NCI-H82 treated with DMSO at 0.1 percent for 48 hours (cell line): ENCODE data around the gene PRRT2.
"Not testable (repeated sequence)": the region's sequence is repeated elsewhere in the genome, so short reads cannot be mapped to it uniquely, and the experiment has no call there.

ENCODE experiments used
- DNase-seq: peaks from one replicate; lab custom pipeline; 2025; ENCODE audit not compliant: unreplicated experiment; lab: John Stamatoyannopoulos, UW

The PRRT2 gene

GRCh38 chr16:29831490-29831889 lies 19.5 kb downstream of the PRRT2 start:
- DNase-seq, result no peak

- not testable (repeated sequence) for DNase-seq
Observed at GRCh38 chr16:29833219-29833618, 21.2 kb downstream of the PRRT2 start.

DNA sequence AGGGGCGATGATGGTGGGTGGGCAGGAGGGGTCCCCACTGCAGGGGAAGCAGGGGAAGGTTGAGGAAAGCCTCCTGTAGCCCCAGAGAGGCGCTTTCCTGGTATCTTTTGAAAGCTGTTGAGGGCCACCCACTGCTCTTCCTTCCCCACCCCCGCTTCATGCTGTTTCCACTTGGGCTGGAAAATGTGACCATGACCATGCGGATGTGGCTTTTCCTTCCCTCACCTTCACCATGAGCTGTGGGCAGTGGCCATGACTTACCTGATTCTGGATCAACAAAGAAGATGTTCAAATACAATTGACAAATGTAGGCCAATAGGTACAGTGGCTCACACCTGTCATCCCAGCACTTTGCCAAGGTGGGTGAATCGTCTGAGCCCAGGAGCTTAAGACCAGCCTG lies 22.1 kb downstream of the PRRT2 start:
- DNase-seq, result no peak

DNA sequence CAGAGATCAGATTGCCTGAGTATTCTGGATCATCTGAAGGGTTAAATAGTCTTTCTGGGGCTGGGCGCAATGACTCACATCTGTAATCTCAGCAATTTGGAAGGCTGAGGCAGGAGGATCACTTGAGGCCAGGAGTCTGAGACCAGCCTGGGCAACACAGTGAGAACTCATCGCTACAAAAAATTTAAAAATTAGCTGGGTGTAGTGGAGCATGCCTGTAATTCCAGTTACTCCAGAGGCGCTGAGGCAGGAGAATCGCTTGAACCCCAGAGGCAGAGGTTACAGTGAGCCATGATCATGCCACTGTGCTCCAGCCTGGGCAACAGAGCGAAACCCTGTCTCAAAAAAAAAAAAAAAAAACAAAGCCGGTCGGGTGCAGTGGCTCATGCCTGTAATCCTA lies 23.9 kb downstream of the PRRT2 start:
- DNase-seq, result no peak

DNA sequence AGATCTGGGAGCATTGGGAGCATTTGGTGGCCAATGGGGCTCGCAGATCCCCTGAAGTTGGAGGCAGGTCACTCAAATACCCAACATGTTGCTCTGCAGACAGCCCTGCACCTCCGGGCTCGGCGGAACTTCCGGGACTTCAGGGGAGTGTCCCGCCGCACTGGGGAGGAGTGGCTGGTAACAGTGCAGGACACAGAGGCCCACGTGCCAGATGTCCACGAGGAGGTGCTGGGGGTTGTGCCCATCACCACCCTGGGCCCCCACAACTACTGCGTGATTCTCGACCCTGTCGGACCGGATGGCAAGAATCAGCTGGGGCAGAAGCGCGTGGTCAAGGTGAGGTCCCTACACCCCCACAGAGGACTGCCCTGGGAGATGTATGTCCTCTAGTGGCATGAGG lies 24.6 kb downstream of the PRRT2 start:
- no peak for DNase-seq

GRCh38 chr16:29837841-29838240 lies 25.8 kb downstream of the PRRT2 start:
- no peak for DNase-seq

- DNase-seq, result no peak
Observed at GRCh38 chr16:29839822-29840221, 27.8 kb downstream of the PRRT2 start.

GRCh38 chr16:29840240-29840639 lies 28.2 kb downstream of the PRRT2 start:
- no peak for DNase-seq

DNA sequence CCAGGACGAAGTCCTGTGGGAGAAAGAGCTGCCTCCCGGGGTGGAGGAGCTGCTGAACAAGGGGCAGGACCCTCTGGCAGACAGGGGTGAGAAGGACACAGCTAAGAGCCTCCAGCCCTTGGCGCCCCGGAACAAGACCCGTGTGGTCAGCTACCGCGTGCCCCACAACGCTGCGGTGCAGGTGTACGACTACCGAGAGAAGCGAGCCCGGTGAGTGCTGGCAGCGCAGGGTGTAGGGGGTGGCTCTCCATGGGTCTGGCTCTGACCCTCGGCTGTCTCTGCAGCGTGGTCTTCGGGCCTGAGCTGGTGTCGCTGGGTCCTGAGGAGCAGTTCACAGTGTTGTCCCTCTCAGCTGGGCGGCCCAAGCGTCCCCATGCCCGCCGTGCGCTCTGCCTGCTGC lies 29.6 kb downstream of the PRRT2 start:
- DNase-seq, result no peak

- DNase-seq, result no peak
Observed at GRCh38 chr16:29842732-29843346, 30.8 kb downstream of the PRRT2 start.

- DNase-seq, result no peak
Observed at GRCh38 chr16:29843931-29844330, 31.9 kb downstream of the PRRT2 start.

DNA sequence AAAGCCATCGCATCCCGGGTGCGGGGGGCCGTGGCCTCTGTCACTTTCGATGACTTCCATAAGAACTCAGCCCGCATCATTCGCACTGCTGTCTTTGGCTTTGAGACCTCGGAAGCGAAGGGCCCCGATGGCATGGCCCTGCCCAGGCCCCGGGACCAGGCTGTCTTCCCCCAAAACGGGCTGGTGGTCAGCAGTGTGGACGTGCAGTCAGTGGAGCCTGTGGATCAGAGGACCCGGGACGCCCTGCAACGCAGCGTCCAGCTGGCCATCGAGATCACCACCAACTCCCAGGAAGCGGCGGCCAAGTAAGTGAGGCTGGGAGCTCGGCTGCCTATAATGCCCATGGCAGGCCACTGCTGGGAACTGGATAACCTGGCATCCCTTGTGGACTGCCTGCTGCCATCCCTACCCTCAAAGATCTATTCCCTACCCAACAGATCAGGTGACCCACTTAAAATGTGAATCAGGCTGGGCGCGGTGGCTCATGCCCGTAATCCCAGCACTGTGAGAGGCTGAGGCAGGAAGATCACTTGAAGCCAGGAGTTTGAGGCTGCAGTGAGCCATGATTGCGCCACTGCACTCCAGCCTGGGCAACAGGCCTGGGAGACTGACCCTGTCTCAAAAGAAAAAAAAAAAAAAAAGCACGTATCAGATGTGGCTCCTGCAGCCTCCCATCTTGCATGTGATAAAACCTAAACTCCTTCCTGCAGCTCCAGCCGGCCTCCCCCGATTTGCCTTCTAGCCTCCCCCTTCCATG lies 32.8 kb downstream of the PRRT2 start:
- DNase-seq, result no peak

GRCh38 chr16:29845656-29846055 lies 33.7 kb downstream of the PRRT2 start:
- DNase-seq, result no peak

GRCh38 chr16:29848420-29849297 lies 36.7 kb downstream of the PRRT2 start:
- DNase-seq, result no peak

GRCh38 chr16:29849505-29849904 lies 37.5 kb downstream of the PRRT2 start:
- no peak for DNase-seq

- DNase-seq, result no peak
Observed at GRCh38 chr16:29850998-29851397, 39.0 kb downstream of the PRRT2 start.

DNA sequence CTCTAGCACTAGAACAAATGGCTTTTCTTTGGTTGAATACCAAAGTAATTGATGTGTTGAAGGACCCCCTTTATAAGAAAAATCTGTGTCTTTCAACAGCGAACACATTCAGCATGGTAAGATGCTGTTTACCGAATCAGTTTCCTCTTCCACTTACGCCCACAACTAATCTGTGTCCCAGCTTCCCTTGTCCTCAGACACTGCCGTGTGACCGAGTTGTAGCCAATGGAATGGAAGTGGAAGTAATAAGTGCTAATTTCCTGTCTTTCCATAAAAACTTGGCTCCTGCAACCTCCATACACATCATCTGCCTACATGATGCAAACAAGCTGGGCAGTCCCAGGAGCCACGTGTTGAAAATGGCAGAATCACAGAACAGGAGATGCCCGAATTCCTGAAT lies 40.7 kb downstream of the PRRT2 start:
- DNase-seq, result no peak

DNA sequence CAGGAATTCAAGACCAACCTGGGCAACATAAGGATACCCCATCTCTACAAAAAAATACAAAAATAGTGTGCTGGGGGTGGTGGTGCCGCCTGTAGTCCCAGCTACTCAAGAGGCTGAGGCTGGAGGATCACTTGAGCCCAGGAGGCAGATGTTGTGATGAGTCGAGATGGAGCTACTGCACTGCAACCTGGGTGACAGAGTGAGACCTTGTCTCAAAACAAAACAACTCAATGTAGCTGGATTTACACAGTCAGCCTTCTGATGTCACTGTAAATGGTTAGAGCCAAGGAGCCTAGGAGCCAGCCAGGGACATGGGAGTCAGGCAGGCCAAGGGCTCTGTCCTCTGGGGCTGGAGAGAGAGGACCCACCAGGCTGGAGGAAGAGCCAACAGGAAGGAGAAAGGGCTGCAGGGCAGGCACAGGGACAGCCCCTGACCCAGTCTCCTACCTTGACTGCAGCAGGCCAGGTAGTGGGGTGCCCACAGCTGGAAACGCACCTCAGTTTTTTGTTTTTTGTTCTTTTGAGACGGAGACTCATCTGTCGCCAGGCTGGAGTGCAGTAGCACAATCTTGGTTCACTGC lies 42.6 kb downstream of the PRRT2 start:
- no peak for DNase-seq

GRCh38 chr16:29857133-29857760 lies 45.3 kb downstream of the PRRT2 start:
- no peak for DNase-seq

GRCh38 chr16:29858149-29858849 lies 46.3 kb downstream of the PRRT2 start:
- DNase-seq, result no peak
